GM15510 (cell line): ENCODE data around the gene AADACL3.

Experiments
- POLR2A ChIP-seq: IDR thresholded peaks from 3 replicates; pipeline ENCODE4 v1.6.1; 2011; ENCODE audit warnings: borderline replicate concordance; ENCODE audit not compliant: insufficient read length; ENCODE audit errors: extremely low read depth

Gene AADACL3

DNA sequence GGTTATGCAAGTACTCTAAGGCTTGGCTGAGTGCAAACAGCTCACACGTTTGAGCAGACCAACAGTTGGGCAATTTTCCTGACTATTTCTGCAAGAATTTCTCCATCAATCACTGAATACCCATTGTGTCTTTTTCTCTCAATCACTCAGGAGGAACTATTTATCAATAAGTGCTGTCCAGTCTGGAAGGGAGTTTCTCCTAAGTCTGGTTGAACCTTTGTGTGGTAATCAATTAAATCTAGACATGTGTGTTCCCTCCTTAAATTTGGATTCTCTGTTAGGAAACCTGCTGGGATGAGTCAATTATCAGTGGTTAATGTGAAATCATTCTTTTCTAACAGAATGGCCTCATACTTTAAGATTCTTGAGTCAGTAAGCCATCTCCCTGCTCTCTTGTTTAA, 6.8 kb upstream of the AADACL3 start:
- TF ChIP-seq POLR2A, result no peak

DNA sequence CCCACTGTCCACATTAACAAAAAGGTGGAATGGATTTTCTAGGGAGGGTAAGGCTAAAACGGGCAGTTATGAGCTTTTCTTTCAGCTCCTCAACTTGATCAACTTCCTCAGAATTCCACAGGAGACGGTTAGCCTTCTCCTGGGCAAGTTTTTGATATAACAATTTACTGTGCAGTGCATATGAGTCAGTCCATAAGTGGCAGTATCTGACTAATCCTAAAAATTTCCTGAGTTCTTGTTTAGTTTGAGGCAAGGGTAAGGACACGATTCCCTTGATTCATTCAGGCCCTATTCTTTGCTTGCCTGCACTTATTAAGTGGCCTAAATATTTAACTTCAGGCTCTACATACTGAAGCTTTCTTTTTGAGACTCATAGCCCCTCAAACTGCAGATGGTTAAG, 6.2 kb upstream of the AADACL3 start:
- no peak for TF ChIP-seq POLR2A

DNA sequence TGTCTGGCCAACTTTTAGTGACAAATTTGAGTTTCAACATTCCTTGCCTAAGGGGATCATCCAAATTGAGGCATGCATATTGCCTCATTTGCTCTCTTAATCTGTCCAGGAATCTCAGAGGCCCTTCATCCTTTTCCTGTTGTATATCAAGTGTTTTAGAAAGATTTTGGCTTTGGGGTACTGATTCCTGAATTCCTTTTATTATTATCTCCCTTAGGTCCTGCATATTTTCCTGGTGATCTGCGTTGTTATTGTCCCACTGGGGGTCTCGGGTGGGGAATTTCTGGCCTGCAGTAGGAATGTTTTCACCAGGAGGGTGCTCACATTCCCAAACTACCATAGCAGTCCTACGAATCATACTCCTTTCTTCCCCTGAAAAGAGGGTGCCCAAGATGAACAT, 4.4 kb upstream of the AADACL3 start:
- no peak for TF ChIP-seq POLR2A

DNA sequence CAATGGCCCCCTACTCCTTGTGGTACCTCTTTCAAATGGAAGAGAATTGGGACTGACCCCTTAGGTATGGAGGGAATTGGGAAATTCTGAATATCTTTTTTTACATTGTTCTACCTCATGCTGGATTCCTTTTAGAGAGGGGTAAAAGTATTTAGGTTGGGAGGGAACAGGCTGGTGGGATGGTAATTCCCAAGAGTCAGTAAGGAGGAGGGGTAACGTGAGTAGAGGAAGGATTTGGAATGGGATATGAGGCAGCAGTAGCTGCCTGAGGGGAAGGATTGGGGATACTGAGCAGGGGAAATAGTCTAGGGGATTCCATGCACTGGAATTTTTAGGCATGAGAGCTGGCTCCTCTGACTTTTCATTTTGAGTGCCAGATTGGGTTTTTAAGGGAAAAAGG, 3.8 kb upstream of the AADACL3 start:
- TF ChIP-seq POLR2A, result no peak

DNA sequence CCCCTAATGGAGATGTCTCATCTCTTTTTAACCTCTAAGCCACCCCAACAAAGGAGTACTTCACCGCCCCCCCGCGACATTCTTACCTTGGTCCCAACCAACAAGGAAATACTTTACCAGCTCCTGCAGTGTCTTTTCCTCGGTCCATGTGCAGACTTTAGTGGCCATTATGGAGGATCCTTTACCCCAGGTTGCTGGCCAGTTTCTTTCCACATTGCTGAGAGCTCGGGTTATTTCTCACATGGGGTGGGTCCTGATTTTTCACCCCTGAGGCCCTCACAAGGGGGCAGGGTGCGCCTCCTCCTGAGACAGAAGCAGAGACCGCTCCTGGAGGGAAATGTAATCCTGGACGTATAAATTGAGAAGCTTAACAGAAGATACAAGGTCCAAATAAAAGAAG, 3.0 kb upstream of the AADACL3 start:
- no peak for TF ChIP-seq POLR2A

DNA sequence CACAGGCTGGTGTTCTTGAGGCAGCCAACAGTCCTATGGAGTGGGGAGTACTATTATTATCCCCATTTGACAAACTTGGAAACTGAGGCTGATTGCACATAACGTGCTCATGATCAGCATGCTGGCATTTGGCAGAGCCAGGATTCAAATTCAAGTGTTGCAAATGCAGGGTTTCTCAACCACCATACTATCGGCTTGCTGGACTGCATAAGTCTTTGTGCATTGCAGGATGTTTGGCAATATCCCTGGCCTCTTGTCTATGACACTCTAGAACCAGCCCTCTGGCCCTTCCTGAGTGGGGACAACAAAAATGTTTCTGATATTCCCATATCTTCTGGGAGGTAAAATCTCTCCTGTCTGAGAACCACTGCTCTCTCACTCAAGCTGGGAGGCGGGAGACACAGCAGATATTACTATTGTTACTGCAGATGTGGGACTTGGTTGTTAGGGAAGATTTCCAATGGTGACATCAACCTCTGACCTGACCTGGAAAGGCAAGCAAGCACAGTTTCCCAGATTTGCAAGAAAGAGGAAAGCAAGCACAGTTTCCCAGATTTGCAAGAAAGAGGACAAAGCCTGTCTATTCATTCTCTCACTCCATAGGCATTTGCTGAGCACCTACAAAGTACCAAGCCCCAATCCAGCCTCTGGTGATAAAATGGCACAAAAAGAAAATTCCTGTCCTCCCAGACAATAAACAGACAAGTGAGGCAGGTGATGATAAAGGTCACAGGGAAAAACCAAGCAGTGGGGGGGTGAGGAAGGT, 1.0 kb upstream of the AADACL3 start:
- TF ChIP-seq POLR2A, result no peak

DNA sequence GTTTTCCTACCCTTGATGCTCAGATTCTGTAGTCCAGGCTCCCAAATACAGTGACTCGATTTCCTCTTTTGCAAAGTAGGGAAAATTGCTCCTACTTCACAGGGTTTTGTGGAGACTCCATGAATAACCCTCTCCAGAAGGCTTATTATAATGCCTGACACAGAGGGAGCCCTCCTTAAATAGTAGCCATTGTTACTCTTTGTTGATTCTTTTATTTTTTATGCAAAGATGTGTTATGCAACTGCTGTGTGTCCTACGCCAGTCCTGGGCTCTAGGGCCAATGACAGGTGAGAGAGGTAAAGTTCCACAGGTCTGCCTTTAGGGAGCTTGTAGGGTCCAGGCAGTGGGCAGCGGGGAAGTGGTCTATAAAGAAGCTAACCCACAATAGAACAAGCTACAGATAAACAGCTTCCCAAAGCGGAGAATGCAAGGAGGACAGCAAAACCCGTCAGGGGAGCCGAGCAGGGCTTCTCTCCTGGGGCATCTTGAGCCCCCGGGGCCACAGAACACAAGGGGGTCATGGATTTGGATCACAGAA, 1.5 kb downstream of the AADACL3 start:
- no peak for TF ChIP-seq POLR2A

DNA sequence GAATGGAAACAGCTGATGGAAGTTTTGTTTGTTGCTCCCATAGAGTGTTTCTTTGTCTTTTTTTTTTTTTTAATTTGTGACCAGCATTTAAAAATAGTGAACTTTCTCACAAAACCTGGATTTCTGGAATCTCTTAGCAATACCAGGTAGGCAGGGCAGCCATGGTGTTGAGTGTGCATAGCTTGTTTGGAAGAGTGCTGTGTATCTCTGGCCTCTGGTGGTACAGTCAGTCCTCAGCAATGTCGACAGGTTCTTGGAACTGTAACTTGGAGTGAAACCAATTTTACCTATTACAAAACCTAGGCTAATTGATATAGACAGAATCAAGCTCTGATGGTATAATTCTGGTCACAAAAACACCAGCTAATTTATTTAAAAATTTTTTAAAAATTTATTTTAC, 6.7 kb downstream of the AADACL3 start:
- no peak for TF ChIP-seq POLR2A

DNA sequence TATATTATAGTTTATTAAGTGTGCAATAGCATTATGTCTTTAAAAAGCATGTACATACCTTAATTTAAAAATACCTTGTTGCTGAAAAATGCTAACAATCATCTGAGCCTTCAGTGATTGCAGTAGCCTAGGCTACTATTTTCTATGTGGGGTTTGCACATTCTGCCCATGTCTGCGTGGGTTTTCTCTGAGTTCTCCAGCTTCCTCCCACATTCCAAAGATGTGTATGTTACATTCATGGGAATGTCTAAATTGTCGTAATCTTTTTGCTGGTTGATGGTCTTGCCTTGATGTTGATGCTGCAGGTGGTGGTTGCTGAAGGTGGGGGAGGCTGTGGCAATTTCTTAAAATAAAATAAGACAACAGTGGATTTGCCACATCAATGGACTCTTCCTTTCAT, 12.5 kb downstream of the AADACL3 start:
- no peak for TF ChIP-seq POLR2A

DNA sequence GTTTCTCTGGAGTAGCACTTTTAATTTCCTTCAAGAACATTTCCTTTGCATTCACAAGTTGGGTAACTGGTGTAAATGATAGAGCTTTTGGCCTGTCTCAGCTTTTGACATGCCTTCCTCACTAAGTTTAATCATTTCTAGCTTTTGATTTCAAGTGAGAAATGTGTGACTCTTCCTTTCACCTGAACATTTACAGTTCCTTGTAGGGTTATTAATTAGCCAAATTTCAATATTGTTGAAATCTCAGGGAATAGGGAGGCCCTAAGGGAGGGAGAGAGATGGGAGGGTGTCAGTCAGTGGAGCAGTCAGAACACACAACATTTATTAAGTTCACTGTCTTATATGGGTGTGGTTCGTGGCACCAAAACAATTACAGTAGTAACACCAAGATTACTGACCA, 14.2 kb downstream of the AADACL3 start:
- no peak for TF ChIP-seq POLR2A

DNA sequence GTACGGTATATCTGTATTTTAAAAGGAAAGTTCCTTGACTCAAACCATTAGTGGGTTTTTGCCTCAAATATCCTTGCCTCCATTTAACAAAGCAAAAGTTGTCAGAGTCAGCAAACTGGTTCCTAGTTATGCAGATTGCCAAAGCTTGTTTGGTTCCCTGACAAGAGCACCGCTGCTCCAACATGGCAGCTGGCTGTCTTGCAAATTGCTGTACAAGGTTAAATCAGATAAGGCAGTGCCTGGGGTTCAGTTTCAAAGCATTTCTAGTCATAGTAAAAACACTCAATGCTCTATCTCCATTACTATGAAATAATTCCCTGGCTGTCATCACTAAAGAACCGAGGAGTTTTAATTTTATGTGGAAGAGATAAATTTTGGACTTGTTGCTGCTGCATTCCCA, 18.7 kb downstream of the AADACL3 start:
- TF ChIP-seq POLR2A, result no peak

DNA sequence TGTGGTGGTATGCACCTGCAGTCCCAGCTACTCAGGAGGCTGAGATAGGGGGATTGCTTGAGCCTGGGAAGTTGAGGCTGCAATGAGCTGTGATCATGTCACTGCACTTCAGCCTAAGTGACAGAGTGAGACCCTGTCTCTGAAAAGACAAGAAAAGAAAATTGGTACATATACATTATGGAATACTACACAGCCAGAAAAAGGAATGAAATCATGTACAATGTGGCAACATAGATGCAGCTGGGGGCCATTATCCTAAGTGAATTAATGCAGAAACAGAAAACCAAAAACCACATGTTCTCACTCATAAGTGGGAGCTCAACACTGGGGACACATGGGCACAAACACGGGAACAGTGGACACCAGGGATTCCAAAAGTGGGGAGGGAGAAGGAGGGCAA, 23.0 kb downstream of the AADACL3 start:
- no peak for TF ChIP-seq POLR2A

DNA sequence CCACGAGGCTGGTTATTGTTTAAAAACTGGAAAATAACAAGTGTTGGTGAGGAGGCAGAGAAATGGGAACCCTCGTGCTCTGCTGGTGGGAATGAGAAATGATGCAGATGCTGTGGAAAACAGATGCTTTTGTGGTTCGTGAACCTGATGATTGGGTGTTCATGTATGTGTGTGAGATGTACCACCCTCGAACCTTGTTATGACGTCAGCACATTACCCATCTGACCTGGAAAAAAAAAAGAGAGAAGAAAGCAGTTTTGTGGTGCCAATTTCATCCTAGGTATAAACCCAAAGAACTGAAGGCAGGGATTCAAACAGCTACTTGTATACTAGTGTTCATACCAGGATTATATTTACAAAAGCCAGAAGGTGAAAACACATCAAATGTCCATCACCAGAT, 23.7 kb downstream of the AADACL3 start:
- no peak for TF ChIP-seq POLR2A

DNA sequence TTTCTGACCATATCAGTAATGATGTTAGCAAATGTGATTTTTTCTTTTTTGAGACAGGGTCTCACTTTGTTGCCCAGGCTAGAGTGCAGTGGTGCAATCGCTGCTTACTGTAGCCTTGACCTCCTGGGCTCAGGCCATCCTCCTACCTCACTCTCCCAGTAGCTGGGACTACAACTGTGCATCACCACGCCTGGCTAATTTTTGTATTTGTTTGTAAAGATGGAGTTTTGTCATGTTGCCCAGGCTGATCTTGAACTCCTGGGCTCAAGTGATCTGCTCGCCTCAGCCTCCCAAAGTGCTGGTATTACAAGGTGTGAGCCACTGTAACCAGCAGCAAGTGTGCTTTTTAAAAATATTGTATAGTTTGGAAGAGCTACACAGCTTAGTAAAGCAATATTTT, 26.0 kb downstream of the AADACL3 start:
- no peak for TF ChIP-seq POLR2A

DNA sequence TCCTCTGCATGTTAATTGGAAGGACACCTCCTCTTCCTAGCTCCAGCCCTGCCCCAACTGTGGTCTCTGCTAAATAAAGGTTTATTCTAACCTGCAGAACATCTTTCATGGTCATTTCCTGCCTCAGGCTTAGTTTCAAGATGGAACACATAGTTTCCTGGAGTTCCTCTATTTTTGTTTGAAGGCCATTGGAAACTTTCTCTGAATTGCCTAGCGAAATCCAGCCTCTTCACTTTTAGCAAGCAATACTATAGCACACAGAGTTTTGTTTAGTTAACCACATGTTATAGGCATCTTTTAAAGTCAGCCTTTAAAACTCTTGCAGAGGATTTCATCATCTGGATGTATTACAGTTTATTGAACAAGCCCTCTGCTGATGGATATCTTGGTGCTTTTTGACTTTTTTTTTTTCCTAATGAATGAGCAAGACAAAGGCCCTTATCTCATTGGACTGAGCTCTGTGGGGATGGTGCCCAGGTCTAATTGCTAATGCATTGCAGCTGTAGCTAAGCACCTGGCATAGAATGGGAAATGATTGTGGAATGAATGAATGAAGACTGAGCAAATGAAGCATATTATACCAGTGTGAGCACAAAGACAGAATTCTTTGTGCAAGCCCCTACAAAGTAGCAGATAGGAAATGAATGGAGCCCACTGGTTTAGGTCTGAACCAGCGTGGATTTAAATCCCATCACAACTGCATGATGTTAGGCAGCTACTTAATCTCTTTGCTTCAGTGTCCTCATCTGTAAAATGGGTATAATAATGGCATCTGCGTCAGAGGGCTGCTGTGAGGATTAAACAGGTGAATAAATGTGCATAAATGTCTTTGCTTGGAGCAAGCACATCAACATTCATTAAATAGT, 29.4 kb downstream of the AADACL3 start:
- no peak for TF ChIP-seq POLR2A

DNA sequence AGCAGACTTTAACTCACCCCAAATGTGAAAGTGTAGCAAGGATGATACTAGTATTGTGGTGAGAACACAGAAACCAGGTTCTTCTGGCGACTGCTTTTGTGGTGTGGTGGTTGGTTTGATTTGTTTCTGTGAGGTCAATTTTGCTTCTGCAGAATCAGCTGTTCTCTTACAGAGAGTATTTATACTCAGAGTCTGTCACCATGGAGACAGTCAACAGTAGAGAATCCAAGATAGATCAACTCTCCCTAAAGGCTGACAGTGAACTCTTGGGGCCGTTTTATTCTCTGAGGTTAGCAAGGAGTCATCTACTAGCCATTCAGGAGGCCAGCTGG, 30.0 kb downstream of the AADACL3 start, which contains the start of gene CFAP107:
CFAP107 (plus strand) TSS at position 209 of the 332 bp plus-strand sequence. CDS start 231 bp downstream, outside the sequence.
- TF ChIP-seq POLR2A, result no peak
